HG02642 (cell line): ENCODE data around the gene MAT1A.
"Not testable (repeated sequence)": the region's sequence is repeated elsewhere in the genome, so short reads cannot be mapped to it uniquely, and the experiment has no call there.

ENCODE experiments used
- ATAC-seq: cut with Tn5 transposase; IDR thresholded peaks from one replicate; pipeline ENCODE4 v1.9.1; 2021; ENCODE audit warnings: mild to moderate bottlenecking; ENCODE audit not compliant: unreplicated experiment, poor library complexity

MAT1A gene

DNA sequence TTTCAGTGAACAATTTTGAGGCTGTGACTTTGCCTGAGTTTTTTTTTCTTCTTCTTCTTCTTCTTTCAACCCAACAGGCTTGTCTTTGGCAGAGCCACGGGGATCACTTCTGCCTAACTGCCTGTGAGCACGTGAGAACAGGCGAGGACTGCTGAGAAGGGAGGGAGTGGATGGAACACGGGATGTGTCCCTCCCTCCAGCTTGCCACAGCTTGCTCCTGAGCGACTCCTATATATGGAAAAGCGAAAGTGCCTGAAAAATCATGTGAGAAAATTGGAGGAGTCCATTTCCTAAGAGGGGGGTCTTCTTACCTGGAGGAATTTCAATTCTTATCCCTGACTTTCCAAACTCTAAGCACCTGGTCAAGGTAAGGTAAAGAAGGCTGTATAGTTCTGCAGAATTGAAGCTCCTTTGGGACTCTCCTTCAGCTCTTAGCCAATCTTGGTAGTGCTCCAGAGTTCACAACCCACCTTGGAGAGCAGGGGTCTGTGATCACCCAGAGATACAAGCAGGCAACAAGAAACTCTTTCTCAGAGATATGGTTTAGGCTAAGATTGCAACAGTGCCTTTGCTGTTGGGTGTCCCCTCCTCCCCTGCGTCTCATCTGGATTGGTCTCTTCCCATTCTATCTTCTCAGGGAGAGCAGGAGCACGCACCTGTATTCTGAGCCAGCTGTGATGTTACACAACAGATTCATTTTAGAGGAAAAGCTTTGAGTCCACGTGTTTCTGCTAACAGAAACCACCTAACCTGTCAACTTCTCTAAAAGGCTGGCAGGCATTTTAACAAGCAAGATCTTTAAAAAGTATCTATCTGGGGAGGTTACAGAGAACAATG is at the start of gene MAT1A:
TSS of gene MAT1A (minus strand) at position 208 of the 837 bp plus-strand sequence. CDS start 235 bp downstream, outside the sequence.
- no peak for ATAC-seq

DNA sequence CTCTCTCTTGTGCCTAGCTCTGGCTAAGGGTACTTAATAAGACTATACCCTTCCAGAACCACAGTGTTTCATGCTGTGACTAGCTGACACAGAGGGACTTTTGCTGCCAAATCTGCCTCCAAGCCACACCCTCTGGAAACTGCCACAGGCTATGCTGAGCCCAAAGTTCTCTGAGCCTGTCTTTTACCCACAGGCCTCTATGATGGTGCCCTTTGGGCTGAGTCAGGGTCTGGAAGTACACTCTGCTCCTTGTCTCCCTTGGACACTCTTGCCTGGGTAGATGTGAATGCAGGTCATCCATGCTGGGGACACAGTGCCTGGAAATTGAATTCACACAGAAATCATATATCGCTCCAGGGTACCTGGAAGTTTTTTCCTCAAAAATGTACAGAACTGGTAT is 44.5 kb upstream of the MAT1A start:
- no peak for ATAC-seq

DNA sequence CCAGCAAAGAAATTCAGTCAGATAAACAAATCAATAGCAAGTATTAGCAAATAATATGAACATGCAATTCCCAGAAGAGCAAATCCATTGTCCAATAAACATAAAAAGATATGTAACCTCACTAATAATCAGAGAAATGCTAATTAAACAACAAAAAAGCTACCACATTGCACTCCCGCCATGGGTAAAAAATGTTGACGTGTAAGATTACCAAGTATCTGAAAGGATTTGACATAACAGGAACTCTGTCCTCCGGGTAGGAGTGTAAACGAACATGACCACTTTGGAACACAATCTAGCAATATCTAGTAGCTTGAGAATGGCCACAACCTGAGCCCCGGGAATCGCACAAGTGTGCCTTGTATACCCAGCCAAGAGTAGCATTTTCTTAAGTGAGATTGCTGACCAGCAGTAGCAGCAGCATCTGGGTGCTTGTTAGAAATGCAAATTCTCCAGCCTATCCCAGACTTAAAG is 35.5 kb upstream of the MAT1A start:
- no peak for ATAC-seq

DNA sequence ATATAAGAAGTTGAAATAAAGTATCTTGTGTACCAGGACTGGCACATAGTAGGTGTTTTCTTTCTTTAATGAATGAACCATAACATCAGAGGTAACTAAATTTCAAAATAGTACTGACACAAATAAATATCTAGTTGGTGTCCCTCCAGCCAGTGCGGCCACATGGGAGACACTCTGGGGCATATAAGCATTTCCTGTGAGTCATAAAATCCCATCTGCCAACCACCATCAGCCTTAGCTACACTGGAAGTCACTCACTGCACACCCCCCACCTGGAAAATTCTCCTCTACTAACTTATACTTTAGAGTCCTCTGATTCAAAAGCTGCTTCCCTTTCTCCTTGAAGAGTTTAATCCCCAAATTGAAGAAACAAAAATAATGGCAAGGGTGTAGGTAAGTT is 34.6 kb upstream of the MAT1A start:
- ATAC-seq: no peak

DNA sequence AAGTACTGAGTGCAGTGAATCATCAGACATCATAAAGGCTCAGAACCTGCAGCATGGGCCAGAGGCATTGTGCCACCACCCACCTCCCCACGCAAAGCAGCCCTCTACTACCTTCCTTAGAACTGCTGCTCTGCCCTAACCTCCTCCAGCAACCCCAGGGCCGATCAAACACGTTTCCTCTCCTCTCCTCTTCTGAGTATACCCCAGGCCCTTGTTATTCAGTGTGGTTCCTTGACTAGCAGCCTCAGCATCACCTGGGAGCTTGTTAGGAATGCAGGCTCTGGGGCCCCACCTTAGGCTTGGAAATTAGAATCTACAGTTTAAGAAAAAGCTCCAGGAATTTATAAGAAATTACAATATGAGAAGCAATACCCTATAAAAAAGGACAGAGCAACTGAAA is 33.9 kb upstream of the MAT1A start:
- no peak for ATAC-seq

DNA sequence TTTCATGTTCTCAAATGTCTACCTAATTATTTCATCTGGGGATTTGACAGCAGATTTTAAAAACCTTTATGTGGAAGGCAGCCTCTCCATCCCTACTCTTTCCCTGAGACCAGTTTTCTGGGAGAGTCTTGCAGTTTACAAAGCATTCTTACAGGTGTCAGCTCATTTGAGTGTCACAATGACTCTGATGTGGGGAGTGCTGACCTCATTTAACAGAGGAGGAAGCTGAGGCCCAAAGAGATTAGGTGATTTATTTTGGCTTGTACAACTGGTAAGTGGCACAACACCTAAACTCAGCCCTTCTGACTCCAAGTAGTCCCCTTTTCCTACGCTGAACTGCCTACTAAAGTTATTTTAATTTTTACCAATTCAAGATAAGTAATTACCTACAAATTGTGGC is 33.3 kb upstream of the MAT1A start:
- ATAC-seq: no peak

DNA sequence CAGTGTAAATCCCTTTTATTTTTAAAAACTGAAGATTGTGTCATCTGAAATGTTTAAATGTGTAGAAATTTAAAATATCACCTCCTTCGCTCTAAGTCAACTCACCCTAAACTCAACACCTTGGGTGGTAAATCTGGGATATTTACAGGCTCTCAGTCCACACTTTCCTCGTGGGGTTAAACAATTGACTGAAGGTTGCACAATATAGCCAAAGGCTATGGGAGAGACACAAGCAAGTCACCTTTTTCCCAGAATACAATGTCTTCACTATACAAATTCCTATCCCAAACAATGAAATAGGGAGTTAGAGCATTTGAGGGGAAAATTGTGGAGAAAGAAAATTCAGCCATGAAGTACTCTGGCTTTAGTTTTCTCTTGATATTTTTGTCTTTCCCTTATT is 32.7 kb upstream of the MAT1A start:
- no peak for ATAC-seq

DNA sequence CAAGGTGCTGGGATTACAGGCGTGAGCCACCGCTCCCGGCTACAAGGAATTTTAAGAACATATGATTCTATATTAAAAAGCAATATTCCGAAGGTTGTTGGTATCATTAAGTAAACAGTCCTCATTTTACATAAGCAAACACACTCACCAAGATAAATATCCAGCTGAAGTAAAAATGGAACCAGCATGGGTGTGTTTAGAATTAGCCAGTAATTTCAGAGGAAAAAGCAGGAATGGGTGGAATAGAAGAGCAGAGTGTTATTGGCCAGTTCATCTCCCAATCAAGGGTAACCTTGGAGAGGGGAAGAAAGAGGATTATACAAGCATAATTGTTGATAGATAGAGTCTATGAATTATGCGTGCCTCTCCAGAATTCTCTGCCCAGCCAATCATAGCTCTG is 31.7 kb upstream of the MAT1A start:
- no peak for ATAC-seq

DNA sequence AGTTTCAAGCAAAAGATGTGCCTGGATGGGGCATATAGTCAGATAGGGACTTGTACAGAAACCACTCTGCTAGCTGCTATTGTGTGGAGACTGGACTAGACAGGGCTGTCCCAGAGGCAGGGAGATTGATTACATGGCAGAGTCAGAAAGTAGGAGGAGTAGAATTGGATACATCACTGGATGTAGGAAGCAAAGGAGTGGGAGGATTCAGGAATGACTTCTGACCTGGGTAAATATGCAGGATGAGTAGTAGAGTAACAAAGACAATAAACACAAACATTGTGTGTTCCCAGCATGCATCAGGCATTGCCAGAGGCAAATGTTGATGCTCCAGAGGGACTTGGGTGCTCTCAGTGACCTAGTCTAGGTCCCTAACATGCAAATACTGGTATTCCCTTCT is 30.9 kb upstream of the MAT1A start:
- ATAC-seq: no peak

DNA sequence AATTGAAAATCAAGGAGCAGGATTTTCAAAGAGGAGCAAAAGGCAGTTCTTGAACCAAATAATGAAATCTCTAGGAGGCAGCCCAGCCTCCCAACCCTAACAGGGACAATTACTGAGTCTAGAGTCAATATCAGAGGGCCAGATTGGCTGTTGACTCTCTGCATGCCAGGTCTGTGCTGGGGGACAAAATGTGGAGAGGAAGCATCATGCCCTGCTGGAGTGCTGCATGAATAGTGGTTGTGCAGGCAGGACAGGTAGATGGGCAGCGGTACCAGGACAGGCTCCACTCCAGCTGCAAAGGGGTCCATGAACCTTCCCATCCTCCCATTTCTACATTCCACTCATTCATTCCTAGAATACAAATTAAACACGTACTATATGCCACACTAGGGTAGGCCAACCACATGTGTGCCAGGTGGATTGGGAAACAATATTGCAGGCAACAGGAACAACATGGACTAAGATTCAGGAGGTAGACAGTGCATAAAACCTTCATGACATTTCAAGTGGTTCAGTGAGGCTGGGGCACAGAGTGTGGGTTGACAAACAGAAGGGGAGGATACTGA is 30.4 kb upstream of the MAT1A start:
- ATAC-seq: no peak

DNA sequence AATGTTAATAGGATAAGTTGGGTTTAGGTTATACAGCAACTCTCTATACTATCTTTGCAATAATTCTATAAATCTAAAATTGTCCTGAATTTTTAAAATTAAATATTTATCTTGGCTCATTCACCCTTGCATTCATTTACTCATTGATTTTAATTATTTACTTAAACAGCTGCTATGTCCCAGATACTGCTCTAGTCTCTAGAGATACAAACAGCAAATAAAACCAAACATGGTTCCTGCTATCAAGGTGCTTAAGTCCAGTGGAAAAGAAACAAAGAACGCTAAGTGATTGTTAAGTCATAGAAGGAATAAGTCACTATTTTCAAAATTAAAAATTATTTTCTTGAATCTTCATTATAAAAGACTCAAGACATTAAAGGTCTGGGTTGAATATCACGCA is 29.9 kb upstream of the MAT1A start:
- ATAC-seq: no peak

DNA sequence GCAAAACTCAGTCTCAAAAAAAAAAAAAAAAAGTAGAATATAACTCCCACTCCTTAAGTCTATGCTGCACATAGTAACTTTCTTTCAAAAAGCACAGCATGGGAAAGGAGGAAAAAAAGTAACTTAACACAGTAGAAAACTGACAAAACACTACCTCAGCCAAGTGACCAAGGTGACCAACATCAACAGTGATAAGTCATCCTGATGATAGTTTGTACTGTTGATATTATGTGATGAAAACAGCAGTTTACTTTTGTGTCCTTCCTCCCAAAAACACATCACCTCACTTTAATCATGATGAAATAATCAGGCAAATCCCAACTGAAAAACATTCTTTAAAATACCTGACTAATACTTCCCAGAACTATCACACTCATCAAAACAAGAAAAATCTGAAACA is 29.3 kb upstream of the MAT1A start:
- ATAC-seq: no peak

DNA sequence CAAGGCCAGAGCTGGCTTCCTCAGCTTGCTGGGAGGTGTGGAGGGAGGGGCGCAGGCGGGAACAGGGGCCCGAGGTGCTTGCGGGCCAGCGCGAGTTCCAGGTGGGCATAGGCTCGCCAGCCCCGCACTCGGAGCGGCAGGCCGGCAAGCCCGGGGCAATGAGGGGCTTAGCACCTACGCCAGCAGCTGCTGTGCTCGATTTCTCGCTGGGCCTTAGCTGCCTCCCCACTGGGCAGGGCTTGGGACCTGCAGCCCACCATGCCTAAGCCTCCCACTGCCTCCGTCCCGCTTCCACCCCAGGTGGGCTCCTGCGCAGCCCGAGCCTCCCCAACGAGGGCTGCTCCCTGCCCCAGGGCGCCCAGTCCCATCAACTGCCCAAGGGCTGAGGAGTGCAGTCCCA is 25.9 kb upstream of the MAT1A start:
- no peak for ATAC-seq

DNA sequence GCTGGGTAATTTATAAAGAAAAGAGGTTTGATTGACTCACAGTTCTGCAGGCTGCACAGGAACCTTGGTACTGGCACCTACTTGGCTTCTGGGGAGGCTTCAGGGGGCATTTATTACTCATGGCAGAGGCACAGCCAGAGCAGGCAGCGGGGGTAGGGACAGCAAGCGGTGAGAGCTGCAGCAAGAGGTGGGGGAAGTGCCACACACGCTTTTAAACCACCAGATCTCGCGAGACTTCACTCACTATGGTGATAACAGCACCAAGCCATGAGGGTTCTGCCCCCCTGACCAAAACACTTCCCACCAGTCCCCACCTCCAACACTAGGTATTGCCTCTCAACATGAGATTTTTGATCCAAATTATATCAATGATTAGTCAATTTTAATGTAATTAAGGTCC is 24.1 kb upstream of the MAT1A start:
- ATAC-seq: no peak

DNA sequence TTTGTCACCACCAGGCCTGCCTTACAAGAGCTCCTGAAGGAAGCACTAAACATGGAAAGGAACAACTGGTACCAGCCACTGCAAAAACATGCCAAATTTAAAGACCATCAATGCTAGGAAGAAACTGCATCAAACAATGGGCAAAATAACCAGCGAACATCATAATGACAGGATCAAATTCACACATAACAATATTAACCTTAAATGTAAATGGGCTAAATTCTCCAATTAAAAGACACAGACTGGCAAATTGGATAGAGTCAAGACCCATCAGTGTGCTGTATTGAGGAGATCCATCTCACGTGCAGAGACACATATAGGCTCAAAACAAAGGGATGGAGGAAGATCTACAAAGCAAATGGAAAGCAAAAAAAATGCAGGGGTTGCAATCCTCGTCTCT is 16.5 kb upstream of the MAT1A start:
- not testable (repeated sequence) for ATAC-seq

DNA sequence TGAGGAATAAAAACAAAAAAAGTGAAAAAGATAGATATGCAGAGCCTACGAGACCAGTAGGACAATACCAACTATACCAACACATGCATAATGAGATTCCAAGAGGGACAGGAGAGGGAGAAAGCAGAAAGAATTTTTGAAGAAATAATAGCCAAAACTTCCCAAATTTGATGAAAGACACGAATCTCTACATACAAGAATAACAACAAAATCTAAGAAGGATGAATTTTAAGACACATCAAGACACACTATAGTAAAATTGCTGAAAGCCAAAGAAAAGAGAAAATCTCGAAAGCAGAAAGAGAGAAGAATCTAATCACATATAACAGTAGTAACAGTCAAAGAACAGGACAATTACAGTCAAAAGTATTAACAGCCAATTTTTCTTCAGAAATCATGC is 7.5 kb upstream of the MAT1A start:
- no peak for ATAC-seq

DNA sequence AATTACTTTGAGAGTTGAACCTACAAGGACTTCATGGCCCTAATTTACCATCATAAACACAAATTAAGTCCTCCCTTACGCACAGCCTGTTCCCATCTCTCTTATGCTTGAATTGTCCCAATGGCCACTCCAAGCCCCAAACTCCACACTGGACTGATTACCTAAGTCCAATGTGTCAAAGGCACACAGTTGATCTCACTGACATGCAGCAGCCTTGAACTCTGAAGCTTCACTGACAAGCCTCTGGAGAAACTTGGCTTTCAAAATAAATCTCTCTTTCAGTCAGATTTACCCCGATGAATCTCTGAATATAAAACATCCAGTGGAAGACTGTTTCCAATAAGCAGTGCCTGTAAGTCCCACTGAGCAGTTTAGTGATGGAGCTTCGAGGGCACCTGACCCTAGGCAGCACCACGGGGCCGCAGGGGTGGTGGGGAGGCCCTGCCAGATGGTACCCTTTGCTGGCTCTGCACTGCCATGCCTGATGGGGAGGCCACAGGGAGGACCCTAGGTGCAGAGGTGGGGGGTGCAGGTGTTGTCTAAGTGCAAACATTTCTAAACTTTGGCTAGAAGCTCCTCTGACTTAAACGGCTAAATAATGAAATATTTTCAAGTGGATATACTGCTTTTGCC is 3.3 kb upstream of the MAT1A start:
- ATAC-seq: no peak

DNA sequence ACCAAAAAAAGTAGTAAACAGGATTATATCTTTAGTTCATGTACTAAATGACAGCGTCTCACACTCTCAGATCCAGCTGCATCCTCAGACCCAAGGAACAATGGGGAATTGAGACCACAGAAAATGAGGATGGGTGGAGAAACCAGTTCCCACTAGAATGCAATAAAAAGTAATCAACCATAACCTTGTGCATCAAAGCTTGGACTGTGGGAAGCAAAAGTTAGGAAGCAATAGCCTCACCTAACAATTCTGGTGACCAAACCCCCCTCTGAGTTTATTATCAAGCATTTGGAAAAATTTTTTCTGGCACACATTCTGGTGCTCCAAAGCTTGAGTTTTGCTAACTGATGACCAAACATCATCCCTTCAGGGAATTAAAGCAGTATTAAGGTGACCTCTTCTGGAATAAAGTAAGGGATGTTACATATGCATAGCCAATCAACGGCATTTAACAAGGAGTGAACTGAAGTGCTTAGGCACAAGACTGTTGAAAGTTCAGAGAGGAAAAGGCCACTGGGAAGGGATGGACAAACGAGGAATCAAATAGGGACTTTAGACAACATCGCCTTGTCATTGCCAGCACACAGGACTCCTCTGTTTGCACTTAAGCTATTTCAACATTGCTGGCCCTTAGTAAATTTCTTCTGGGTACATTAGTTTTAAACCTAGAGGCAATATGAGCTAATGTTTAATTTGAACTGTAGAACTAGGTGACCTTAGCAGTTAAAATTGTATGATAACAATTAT is 1.2 kb upstream of the MAT1A start:
- no peak for ATAC-seq

DNA sequence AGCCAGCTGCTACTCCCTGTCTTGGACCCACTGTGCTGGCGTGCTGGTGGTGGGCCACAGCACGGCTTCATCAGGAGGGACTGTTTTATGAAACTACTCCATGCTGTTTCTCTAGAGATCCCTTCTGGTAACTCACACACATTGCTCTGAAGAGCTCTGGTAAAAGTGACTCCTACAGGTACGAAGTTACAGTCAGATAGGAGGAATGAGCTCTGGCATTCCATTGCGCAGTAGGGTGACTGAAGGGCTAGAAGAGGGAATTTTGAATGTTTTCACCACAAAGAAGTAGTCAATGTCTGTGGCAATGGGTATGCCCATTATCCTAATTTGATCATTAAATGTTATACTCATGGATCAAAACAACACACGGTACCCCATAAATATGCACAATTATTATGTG is 609 bp downstream of the MAT1A start:
- ATAC-seq: no peak

DNA sequence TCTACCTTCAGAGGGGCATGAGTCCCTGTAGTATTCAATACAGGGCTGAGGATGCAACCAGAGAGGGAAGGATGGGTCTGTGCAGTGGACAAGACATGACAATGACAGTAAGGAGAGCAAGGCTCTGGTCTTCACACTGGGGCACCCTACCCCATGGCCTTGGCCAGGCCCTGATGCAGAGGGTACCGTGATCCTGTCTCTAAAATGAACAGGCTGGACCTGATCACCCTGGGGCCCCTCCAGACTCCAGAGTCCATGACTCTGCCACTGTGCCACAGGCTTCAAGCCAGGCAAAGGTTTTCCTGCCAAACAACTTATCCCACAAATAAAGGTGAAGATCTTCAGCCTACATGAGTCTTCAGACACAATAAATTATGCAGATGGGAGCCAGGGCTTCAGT is 4.9 kb downstream of the MAT1A start:
- no peak for ATAC-seq
